ENCODE measurements around the gene ARHGAP28.

- no peak for TF ChIP-seq CTCF (IDR thresholded peaks at IDR 0.05; ENCODE audit: poor library complexity, severe bottlenecking)
- TF ChIP-seq EP300 (conservative IDR thresholded peaks at IDR 0.05; ENCODE audit: poor library complexity, severe bottlenecking): no peak
- TF ChIP-seq TAF1 (IDR thresholded peaks at IDR 0.05; ENCODE audit: low read depth): no peak
- no peak for TF ChIP-seq POLR2AphosphoS5 (IDR thresholded peaks at IDR 0.05)
- TF ChIP-seq EZH2 (IDR thresholded peaks at IDR 0.05; ENCODE audit: borderline replicate concordance, insufficient read depth, low read length, poor library complexity, severe bottlenecking): no peak
- no peak for TF ChIP-seq MXI1 (conservative IDR thresholded peaks at IDR 0.05; ENCODE audit: poor library complexity, severe bottlenecking)
These were observed 17.1 kb upstream of the ARHGAP28 start for GRCh38 chr18:6712401-6712800.

All from neural cell (in vitro differentiated cells).